ENCODE data around the gene EEF1G.
"Not testable (repeated sequence)": the region's sequence is repeated elsewhere in the genome, so short reads cannot be mapped to it uniquely, and the experiment has no call there.

EEF1G gene

DNA sequence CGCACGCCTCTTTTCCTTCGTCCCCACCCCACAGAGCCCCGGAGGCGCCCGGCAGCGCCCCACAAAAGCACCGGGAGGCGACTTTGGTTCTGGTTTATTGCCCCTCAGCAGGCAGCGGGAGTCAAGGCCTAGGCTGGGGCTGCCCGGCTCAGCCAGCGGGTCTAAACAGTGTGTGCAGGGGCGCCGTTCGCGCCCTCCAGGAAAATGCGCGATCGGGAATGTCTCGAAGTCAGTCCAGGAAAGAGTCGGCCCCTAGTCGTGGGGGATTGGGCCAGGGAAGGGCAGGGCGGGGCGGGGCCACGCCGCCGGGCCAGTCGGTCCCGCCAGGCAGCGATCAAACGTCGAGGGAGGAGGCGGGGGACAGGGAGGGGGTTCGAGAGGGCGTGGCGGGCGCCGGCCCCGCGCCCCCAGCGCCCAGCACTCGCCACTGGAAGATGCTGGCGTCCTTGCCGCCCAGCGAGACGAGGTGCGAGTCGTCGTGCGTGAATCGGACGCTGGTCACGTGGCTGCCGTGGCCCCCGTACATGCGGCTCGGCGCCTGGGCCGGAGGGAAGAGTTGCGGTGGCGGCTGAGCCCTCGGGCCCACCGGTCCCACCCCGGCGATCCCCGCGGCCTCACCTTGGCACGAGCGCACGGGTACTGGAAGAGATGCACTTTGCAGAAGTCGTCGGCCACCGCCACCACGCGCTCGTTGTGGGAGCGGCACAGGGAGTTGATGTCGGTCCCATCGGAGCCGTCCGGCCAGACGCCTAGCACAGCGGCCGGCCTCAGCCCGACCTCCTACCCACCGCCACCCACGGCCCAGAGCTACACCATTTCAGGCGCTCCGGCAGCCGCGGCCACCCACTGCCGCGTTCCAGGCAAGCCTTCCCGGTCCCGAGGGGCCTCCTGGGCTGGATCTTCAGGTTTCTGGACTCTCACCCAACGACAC lies 28.7 kb upstream of the EEF1G start:
- DNase-seq: peak; percentile 71 to 82

DNA sequence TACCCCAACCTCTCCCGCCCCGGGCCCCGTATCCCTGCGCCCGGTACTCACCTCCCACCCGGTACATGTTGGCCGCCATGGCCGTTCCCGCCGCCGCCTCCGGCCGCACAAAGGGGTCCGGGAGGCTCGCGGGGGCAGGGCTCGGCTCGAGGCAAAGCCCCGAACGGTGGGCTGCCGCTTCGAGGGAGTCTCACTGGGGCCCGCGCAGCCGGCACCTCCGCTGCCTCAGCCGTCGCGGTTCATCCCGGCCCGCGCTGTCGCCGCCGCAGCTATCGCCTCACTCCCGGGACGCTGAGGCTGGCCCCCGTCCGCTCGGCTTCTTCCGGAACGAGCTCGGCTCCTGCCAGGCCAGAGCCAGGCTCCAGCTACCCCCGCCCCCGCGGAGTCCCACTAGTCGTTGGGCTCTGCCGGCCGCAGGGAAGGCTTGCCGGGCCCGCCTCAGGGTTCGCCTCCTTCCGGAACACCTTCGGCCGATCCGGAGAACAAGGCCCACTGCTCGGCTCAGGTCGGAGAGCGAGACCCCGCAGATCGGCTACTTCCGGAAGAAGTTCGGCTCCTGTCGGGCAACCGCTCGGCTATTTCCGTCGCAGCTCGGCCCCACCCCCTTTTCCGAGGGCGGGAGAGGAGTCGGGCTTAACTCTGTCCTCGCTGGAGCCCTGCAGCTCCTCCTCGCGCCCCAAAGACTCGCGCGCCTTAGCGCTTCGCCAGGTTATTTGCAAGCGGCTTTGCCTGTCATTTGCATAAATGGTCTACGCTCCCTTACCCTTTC lies 27.9 kb upstream of the EEF1G start, which contains the start of gene MTA2:
TSS of gene MTA2 (minus strand) at position 494 of the 769 bp plus-strand sequence. CDS start at position 79, 415 bp downstream.
- DNase-seq: peak; percentile 94 to 96

- no peak for DNase-seq
These were observed 27.4 kb upstream of the EEF1G start for GRCh38 chr11:62601122-62601371.

GRCh38 chr11:62600367-62601121 lies 26.9 kb upstream of the EEF1G start:
- DNase-seq: no peak

GRCh38 chr11:62599901-62600300 lies 26.2 kb upstream of the EEF1G start:
- DNase-seq: no peak

DNA sequence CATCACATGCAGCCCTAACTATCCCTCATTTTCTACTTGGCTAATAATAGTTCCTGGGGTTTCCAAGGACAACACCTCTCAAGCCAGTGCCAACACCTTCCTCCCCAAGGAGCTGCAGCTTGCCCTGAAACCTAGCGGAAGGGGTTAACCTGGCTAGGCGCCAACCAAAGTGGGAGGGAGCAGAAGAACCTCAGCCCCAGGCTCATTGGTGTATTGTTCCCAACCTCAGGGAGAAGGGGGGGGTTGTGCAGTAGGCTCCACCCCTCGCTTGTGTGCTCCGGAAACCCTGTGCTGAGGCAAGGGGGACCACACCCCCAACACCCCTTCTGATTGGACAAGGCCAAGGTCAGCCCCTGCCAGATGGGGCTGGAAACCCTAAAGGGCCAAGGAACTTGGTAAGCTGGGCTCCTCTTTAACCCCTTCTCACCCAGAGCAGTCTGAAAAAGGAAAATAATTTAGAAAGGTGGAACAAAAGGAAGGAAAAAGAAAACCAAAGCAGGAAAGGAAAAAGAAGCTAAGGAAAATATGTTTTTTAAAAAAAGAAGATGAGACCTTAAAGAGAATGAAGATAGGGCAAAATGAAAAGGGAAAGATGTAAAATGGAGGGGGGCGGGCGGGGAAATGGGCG lies 25.5 kb upstream of the EEF1G start:
- DNase-seq: peak; percentile 88 to 91

DNA sequence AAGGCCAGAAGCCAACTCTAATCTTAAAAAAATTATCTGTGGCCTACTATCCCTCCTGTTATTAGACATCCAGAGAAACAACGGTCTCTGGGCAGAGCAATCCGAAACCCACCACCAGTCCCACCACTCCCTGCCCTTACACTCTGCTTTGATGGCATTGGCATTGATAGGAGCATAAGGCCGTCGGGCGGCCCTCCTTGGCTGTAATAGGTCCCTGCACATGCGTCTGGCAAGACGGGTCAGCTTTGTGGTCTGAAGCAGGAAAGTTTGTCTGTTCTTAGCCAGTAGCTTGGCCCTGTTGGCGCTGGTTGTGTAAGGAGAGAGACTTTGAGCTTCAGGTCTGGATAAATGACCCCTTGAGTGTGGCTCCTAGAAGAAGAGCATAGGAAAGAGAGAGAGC lies 21.4 kb upstream of the EEF1G start:
- DNase-seq: no peak

- DNase-seq: peak; percentile 45 to 63
These were observed 19.8 kb upstream of the EEF1G start for GRCh38 chr11:62593434-62594044.

DNA sequence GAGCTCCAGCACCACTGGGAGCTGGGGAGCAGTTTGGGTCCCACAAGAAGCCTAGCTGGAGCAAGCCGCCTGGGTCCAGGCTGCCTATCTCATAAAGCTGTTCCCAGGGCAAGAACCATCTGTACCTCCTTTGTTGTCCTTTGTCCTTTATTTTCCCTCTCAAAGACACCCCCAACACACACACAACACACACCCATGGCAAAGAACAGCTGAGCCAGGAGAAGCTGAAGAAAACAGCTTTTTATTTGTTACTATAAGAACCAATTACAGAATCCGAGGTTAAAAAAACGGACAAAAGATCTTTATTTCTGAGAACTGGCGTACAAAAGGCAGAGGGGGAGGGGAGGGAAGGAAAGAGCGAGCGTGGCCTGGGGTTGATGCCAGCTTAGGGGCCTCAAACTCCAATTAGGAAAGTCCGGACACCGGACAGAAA lies 19.3 kb upstream of the EEF1G start:
- DNase-seq: peak; percentile 58 to 82

DNA sequence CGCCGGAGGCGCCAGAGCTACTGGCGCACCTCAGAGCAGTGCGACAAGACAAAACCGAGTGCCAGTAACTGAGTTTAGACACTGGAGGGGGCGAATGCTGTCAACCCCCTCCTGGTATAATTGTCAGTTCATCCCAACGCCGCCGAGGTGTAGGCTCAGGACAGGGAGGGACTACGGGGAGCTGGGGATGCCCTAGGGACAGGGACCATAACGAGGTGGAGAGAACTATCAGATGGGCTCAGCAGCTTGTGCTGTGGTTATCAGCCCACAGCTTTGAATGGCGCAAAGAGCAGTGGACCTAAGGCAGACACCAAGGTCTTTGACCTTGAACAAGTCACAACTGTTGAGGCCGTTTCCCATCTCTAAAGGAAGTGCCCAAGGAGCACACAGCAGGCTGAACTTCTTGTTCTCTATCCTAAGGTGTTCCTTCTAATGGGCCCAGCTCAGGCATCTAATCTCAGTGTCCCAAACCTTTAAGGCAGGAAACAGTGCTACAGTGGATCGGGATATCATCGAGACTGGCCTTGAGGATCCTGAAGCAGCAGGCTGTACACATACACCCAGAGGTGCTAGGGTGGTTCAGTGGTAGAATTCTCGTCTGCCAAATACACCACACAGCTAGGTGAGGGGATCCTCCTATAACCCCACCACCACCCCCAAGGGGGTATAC lies 18.6 kb upstream of the EEF1G start:
- DNase-seq: no peak

DNA sequence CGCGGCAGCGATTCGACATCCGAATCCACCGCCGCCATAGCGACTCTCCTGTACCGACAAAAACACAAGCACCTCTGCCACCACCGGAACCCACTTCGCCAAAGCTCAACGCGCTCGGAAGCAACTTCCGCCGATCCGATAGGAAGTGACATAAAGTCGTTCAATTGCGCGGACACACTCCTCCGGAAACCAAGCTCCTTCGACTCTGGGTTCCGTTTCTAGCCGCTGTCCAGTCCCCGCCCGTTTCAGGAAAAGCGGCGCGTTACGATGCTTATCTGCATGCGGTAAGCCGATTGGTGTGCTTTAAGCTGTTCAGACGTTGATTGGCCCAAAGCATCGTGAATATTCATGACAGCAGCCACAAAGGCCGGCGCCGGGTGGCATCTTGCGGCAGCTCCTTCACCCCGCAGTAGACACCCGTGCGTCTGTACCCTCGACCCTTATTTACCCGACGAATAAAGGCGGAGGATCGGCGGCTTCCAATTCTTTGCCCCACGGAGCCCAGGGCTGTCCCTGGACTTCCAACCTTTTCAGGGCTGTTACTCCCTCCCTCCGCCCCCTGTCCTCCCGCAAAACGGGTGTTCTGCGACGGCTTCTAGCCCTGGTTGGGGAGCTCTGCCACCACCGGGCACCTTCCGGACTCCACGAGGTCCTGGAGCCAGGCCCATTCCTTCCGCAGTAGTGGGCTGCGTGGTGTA lies 17.9 kb upstream of the EEF1G start, which contains the start of gene TUT1:
TSS of gene TUT1 (minus strand) at position 76 of the 698 bp plus-strand sequence. CDS start at position 38, 38 bp downstream.
- DNase-seq: peak; percentile 97 to 100

- no peak for DNase-seq
These were observed 15.4 kb upstream of the EEF1G start for GRCh38 chr11:62588966-62589637.

DNA sequence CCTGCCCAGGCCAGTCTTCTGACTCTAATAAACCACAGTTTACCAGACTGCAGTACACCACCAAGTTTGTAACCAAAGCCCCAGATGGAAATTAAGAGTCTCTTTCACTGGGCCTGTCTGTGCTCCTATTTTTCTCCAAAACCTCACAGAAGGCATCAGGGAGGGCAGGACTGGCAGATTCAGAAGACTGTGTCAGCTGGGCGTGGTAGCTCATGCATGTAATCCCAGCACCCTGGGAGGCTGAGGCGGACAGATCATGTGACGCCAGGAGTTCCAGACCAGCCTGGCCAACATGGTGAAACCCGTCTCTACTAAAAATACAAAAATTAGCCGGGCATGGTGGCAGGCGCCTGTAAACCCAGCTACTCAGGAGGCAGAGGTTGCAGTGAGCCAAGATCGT lies 11.7 kb upstream of the EEF1G start:
- DNase-seq: not testable (repeated sequence)

- DNase-seq: not testable (repeated sequence)
These were observed 8.0 kb upstream of the EEF1G start for GRCh38 chr11:62581735-62582134.

GRCh38 chr11:62580959-62581715 lies 7.4 kb upstream of the EEF1G start:
- DNase-seq: no peak

DNA sequence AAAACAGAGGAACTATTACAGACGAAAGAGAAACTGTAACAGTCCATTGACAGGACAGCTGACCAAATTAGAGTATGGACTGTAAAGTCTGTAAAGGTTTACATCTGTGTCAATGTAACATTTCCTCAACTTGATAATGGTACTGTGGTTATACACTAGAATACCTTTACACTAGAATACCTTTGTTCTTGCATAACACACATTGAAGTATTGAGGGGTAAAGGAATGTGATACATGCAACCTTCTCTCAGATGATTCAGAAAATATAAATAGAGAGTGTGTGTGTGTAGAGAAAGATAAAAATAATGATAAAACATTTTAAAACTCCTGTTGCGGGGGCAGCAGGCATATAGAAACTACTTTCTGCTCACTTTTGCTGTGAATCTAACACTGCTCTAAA lies 5.6 kb upstream of the EEF1G start:
- DNase-seq: no peak

DNA sequence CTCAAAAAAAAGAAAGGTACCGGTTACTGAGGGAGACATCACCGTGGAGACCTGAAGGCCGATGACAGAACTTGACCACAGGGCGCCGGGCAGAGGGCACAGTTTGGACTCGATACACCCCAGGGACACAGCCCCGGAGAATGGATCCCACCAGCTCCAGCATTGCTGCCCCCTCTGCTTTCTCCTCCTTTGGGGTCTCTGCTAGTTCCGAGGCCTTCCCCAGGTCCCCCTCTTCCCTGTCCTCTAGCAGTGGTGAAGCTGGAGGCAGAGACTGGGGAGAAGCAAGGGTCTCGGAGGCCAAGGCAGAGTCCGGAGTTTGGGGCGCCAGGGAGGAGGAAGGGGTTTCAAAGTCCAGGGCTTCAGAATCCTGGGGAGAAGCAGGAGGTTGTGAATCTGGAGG lies 4.8 kb upstream of the EEF1G start:
- DNase-seq: no peak

DNA sequence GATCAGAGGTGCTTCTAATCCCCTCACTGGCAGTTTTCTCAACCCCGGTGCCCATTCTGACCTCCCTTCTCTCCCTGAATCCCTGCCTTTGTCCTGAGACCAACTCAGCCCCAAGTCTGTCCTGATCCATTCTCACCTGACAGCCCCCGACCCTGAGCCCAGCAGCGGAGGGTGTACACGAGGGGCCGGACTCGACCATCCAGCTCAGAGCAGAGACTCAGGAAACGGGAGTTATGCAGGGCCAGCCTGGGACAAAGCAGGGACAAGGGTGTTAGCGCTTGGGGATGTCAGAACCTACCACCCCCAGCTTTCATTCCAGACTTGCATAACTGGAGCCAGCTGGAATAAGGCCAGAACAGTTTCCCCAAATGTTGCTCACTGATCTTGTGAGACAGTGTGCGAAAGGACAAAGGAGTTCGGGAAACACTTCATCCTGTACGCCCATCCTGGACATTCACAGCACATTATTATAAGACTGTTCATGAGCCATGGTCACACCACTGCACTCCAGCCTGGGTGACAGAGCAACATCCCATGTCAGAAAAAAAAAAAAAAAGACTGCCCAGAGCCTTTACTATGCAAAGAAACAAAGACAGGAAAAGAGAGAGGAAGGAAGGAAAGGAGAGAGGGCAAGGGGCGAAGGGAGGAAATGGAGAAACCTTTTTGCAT lies 3.5 kb upstream of the EEF1G start:
- no peak for DNase-seq

- no peak for DNase-seq
These were observed 2.1 kb upstream of the EEF1G start for GRCh38 chr11:62575837-62576236.
